Gastroesophageal sphincter (tissue), 3 donors: ENCODE measurements around the gene CHD9NB.
A peak's percentile ranks its signal among the peaks of the same experiment; 100 is the strongest.

Experiments
- CTCF ChIP-seq, 4 experiments: fragments of 200-600 bp in 2 of 4; fragments of 450-650 bp in 2 of 4; sonication (generic) in 1 of 4; IDR thresholded peaks; one replicate each; pipeline ENCODE4 v1.5.1; 2017 to 2019; ENCODE audit warnings: antibody characterized with exemption in 4 of 4, mild to moderate bottlenecking in 2 of 4, moderate library complexity in 2 of 4
- EP300 ChIP-seq: sonication (generic); formaldehyde crosslinking; IDR thresholded peaks from one replicate; pipeline ENCODE4 v1.6.1; 2017; ENCODE audit warnings: antibody characterized with exemption, mild to moderate bottlenecking
- POLR2A ChIP-seq, 2 donors: fragments of 450-650 bp; IDR thresholded peaks; one replicate each; pipeline ENCODE4 v1.6.1; 2017; ENCODE audit warnings: antibody characterized with exemption in 2 of 2, mild to moderate bottlenecking in 2 of 2, moderate library complexity in 1 of 2
- POLR2AphosphoS5 ChIP-seq: sonication (generic); formaldehyde crosslinking; IDR thresholded peaks from one replicate; pipeline ENCODE4 v1.6.1; 2017; ENCODE audit warnings: antibody characterized with exemption

DNA sequence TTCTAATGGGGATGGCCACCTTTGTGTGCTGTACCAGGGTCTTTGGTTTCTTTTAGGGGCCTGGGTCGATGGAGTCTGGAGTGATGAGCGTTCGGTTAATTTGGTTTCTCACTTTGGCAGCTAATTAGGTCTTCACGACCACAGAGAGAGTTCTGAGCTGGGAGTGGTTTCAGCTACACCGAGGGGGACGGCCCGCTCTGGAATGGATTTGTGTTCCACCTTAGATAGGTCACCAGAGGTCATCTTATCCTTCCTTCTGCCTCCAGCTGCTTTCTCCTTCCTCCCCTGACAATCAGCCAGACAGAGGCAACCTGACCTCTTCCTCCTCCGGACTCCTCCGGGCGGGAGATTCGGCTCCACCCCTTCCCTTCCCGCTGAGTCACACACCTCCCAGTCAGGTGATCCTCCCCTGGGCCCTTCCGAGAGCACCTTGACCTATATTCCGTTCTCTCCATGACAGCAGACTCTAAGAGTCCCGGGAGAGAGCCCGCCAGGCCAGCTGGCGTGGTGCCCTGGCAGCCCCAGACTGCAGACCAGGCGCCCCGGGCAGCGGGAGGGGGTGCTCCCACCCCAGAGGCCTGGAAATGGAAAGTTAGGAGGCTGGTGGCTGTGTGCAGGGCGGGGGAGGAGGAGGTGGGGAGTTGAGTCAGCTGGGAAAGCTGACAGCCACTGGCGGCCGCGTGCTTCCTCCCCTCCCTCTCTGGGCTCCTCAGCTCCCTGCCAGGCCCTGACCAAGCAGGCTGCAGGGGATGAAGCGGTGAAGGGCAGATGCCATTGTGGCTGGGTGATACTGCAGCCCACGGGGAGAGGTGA lies 46.8 kb upstream of the CHD9NB start:
- TF ChIP-seq CTCF (IDR thresholded peaks at IDR 0.05) (no peak), POLR2A (IDR thresholded peaks at IDR 0.05) (no peak), POLR2AphosphoS5 (peak; percentile 65), EP300 (no peak)
